GM12878 (cell line): Measurements from ENCODE around the gene TOX2. TPM values are rescaled to one million over a fixed set of nuclear protein-coding genes. Genes with fewer than 3 reads are reported as not detected.

ENCODE experiments used
- ATAC-seq: fragments of 200-7000 bp; cut with Tn5 transposase; 3 replicates; pipeline ENCODE4 v1.9.1; 2020; ENCODE audit warnings: mild to moderate bottlenecking, moderate library complexity
- BruUV-seq: library from RNA; stranded (reverse); fragments of 400-500 nt; replicated peaks from 2 replicates; lab custom pipeline; 2021; lab: Mats Ljungman, UMichigan
- CTCF ChIA-PET: fragments of 300-600 bp; sonication (Branson Sonifier 250); formaldehyde crosslinking; extraction: SDS; loops from one replicate; lab custom pipeline; 2021; ENCODE audit warnings: inconsistent platforms; lab: Yijun Ruan, JAX
- POLR2A ChIA-PET: fragments of 350-600 bp; formaldehyde crosslinking; extraction: SDS; loops from one replicate; lab custom pipeline; 2021; ENCODE audit warnings: inconsistent platforms; lab: Charles Lee
- RAD21 ChIA-PET: fragments of 300-600 bp; sonication (Branson Sonifier 250); formaldehyde crosslinking; loops from one replicate; lab custom pipeline; 2023; ENCODE audit warnings: antibody characterized with exemption; ENCODE audit not compliant: unreplicated experiment; lab: Charles Lee
- SMC1A ChIA-PET: fragments of 300-600 bp; sonication (Branson Sonifier 250); formaldehyde crosslinking; loops from one replicate; lab custom pipeline; 2023; ENCODE audit not compliant: unreplicated experiment, uncharacterized antibody; lab: Charles Lee
- DNase-seq: peaks from one replicate; pipeline ENCODE4 v3.0.0-alpha.2; 2011; ENCODE audit warnings: low read depth, low spot score
- FAIRE-seq: peaks from 3 replicates; lab custom pipeline; 2011; peaks lifted over from hg19 to GRCh38; lab: Jason Lieb, UNC
- H2AFZ ChIP-seq: 2 replicates; pipeline ENCODE4 v1.6.0; 2011; ENCODE audit warnings: low read depth, low read length, control low read depth; ENCODE audit not compliant: control insufficient read depth
- H3K27ac ChIP-seq: 2 replicates; pipeline ENCODE4 v1.5.1; 2011; ENCODE audit warnings: control low read depth; ENCODE audit not compliant: control insufficient read depth, insufficient read depth
- H3K27me3 ChIP-seq, 2 experiments: replicated peaks in 1 of 2; 2 replicates each; pipeline versions ENCODE4 v1.6.0 to v1.6.1; 2011; ENCODE audit warnings: low read length in 1 of 2; ENCODE audit not compliant: control insufficient read depth in 2 of 2, insufficient read depth in 2 of 2
- H3K36me3 ChIP-seq, 2 experiments: 2 replicates each; pipeline ENCODE4 v1.5.1; 2011; ENCODE audit warnings: low read length in 1 of 2; ENCODE audit not compliant: control insufficient read depth in 2 of 2, insufficient read depth in 2 of 2
- H3K4me1 ChIP-seq: 2 replicates; pipeline ENCODE4 v1.6.1; 2011; ENCODE audit warnings: mild to moderate bottlenecking, low read length, moderate library complexity, mixed read lengths; ENCODE audit not compliant: control insufficient read depth, insufficient read depth
- H3K4me2 ChIP-seq: 2 replicates; pipeline ENCODE4 v1.6.0; 2011; ENCODE audit warnings: control low read depth; ENCODE audit not compliant: control insufficient read depth, insufficient read depth
- H3K4me3 ChIP-seq: fragments of 200-600 bp; sonication (generic); 2 replicates; pipeline ENCODE4 v1.5.1; 2016
- H3K79me2 ChIP-seq: 2 replicates; pipeline ENCODE4 v1.6.0; 2011; ENCODE audit warnings: low read length; ENCODE audit not compliant: control insufficient read depth, insufficient read depth
- H3K9ac ChIP-seq: 2 replicates; pipeline ENCODE4 v1.8.0; 2011; ENCODE audit warnings: low read length, control low read depth, mixed read lengths; ENCODE audit not compliant: control insufficient read depth, insufficient read depth
- H3K9me3 ChIP-seq: replicated peaks from 3 replicates; pipeline ENCODE4 v1.5.1; 2011; ENCODE audit warnings: mild to moderate bottlenecking, low read length; ENCODE audit not compliant: control insufficient read depth, insufficient read depth
- H4K20me1 ChIP-seq: 2 replicates; pipeline ENCODE4 v1.6.0; 2011; ENCODE audit not compliant: control insufficient read depth, insufficient read depth
- BHLHE40 ChIP-seq, 2 experiments: fragments of 450-650 bp in 1 of 2; IDR thresholded peaks; 2 replicates each; pipeline ENCODE4 v1.6.1; 2011 to 2017; ENCODE audit warnings: low read depth in 2 of 2, borderline replicate concordance in 1 of 2, improper control_type of control experiment in 1 of 2, low read length in 1 of 2, mild to moderate bottlenecking in 1 of 2
- EP300 ChIP-seq, 2 experiments: fragments of 150-350 bp in 1 of 2; IDR thresholded peaks; 2 replicates each; pipeline ENCODE4 v1.6.1; 2011 to 2012; ENCODE audit warnings: low read depth in 2 of 2, low read length in 2 of 2, borderline replicate concordance in 1 of 2, improper control_type of control experiment in 1 of 2, inconsistent platforms in 1 of 2; ENCODE audit not compliant: control insufficient read depth in 1 of 2
- ETV6 ChIP-seq, 2 experiments: fragments of 450-650 bp in 1 of 2; IDR thresholded peaks in 1 of 2; conservative IDR thresholded peaks in 1 of 2; 2 replicates each; pipeline ENCODE4 v1.6.1; 2014; ENCODE audit warnings: antibody characterized with exemption in 1 of 2, borderline replicate concordance in 1 of 2, low read depth in 1 of 2, mild to moderate bottlenecking in 1 of 2, moderate library complexity in 1 of 2
- FOXK2 ChIP-seq: fragments of 450-650 bp; IDR thresholded peaks from 2 replicates; pipeline ENCODE4 v1.6.1; 2017; ENCODE audit warnings: mild to moderate bottlenecking, moderate library complexity
- GATAD2B ChIP-seq: fragments of 450-650 bp; conservative IDR thresholded peaks from 2 replicates; pipeline ENCODE4 v1.6.1; 2017; ENCODE audit warnings: low read depth, mild to moderate bottlenecking, moderate library complexity
- HDGF ChIP-seq: fragments of 450-650 bp; IDR thresholded peaks from 2 replicates; pipeline ENCODE4 v1.6.1; 2016; ENCODE audit warnings: antibody characterized with exemption
- LARP7 ChIP-seq: fragments of 450-650 bp; IDR thresholded peaks from 2 replicates; pipeline ENCODE4 v1.6.1; 2017; ENCODE audit warnings: mild to moderate bottlenecking
- MAX ChIP-seq: IDR thresholded peaks from 2 replicates; pipeline ENCODE4 v1.6.1; 2012; ENCODE audit warnings: low read depth, low read length, improper control_type of control experiment
- NR2C1 ChIP-seq: fragments of 450-650 bp; IDR thresholded peaks from 2 replicates; pipeline ENCODE4 v1.6.1; 2017; ENCODE audit warnings: antibody characterized with exemption, mild to moderate bottlenecking, moderate library complexity
- NR2F1 ChIP-seq: fragments of 450-650 bp; conservative IDR thresholded peaks from 2 replicates; pipeline ENCODE4 v1.6.1; 2017; ENCODE audit warnings: mild to moderate bottlenecking
- POLR2A ChIP-seq: IDR thresholded peaks from 2 replicates; pipeline ENCODE4 v1.6.1; 2011; ENCODE audit warnings: low read depth, mild to moderate bottlenecking, low read length
- RAD21 ChIP-seq: IDR thresholded peaks from 2 replicates; pipeline ENCODE4 v1.6.1; 2011; ENCODE audit warnings: mild to moderate bottlenecking, low read depth, low read length, moderate library complexity; ENCODE audit not compliant: insufficient read depth
- SKIL ChIP-seq: fragments of 450-650 bp; IDR thresholded peaks from 2 replicates; pipeline ENCODE4 v1.6.1; 2017; ENCODE audit warnings: mild to moderate bottlenecking, low read depth, inconsistent platforms; ENCODE audit not compliant: poor library complexity, severe bottlenecking
- SP1 ChIP-seq: IDR thresholded peaks from one replicate; pipeline ENCODE4 v1.6.1; 2011; ENCODE audit warnings: low read depth, low read length
- ZNF687 ChIP-seq: fragments of 450-650 bp; IDR thresholded peaks from 2 replicates; pipeline ENCODE4 v1.6.1; 2017; ENCODE audit warnings: mild to moderate bottlenecking, moderate library complexity
- WGBS: methylation state at CpG from one replicate; pipeline ENCODE4 v1.1.6; 2016; ENCODE audit warnings: low lambda C conversion rate; ENCODE audit not compliant: insufficient replicate concordance, insufficient coverage; ENCODE audit errors: missing lambda C conversion rate; 5-methylcytosine and 5-hydroxymethylcytosine counted together
- in situ Hi-C: fragments of 300-500 bp; cut with MboI; formaldehyde crosslinking; loops from 9 replicates; pipeline ENCODE4 v1.14.3; 2018; ENCODE audit warnings: mixed read lengths
- intact Hi-C: fragments of 100-400 bp; cut with micrococcal nuclease; formaldehyde crosslinking; loops from one replicate; pipeline ENCODE4 v1.14.2; 2022; ENCODE audit not compliant: unreplicated experiment
- polyA plus RNA-seq, 11 experiments: library from polyadenylated mRNA; depleted of rRNA in 4 of 11; unstranded in 6 of 11; stranded (reverse) in 5 of 11; fragments of >200 nt; fragmentation: Nextera tagmentation in 4 of 11; fragmentation: Illumina TruSeq in 1 of 11; extraction: Ambion mirVana in 4 of 11; extraction: Trizol in 1 of 11; gene quantifications; 1 replicate in 1 of 11; 2 replicates in 10 of 11; pipeline versions ENCODE4 v1.2.1 to v1.2.3, GENCODE V29; 2011 to 2016; ENCODE audit warnings: inconsistent platforms in 2 of 11, missing spikeins in 2 of 11, low read depth in 1 of 11
- total RNA-seq, 4 experiments: library from RNA; depleted of rRNA in 3 of 4; stranded (reverse); fragments of >200 nt in 3 of 4; fragmentation: Illumina TruSeq in 1 of 4; extraction: Trizol in 1 of 4; gene quantifications; 2 replicates each; pipeline versions ENCODE4 v1.2.1 to v1.2.3, GENCODE V29; 2013 to 2021

Gene TOX2
- total and polyA plus RNA-seq, 10 of the 15 experiments (the other 5 are each of a cell fraction or from before 2014, with no cell fraction given), result 2.6 to 40.5 (median 7.9) TPM

- POLR2A ChIA-PET, result interaction anchor here (0.9 to 1.0 kb wide), 2 partner anchors 41 to 108 kb away, joined by 3 read pairs; no protein-coding TSS in a partner anchor
- TF ChIP-seq ZNF687 (no peak), HDGF (0 out of 2 replicates have a peak, but pooled peaks have one; percentile 21), GATAD2B (no peak; the same call in 1 of the 2 replicates), NR2F1 (peak; percentile 72), ETV6 (conservative IDR thresholded peaks at IDR 0.05 in 1 of 2, IDR thresholded peaks at IDR 0.05 in 1 of 2; ENCODE audit: borderline replicate concordance in 1 of 2, low read depth in 1 of 2) (peak in 1 of 2 experiments; percentile 59; a peak in 2 of 4 replicates), BHLHE40 (IDR thresholded peaks at IDR 0.05; ENCODE audit: borderline replicate concordance in 1 of 2, low read depth in 2 of 2, low read length in 1 of 2) (peak in 1 of 2 experiments; percentile 46; a peak in 1 of 4 replicates), RAD21 (no peak), LARP7 (0 out of 2 replicates have a peak, but pooled peaks have one; percentile 25), EP300 (IDR thresholded peaks at IDR 0.05; ENCODE audit: borderline replicate concordance in 1 of 2, control insufficient read depth in 1 of 2, low read depth in 2 of 2, low read length in 2 of 2) (peak; percentile 56 to 58; a peak in 1 of 4 replicates), NR2C1 (no peak), MAX (no peak), SP1 (peak; percentile 21), FOXK2 (no peak), POLR2A (no peak), SKIL (peak; percentile 22)
Observed at GRCh38 chr20:44028868-44029847, 114.5 kb downstream of the TOX2 start.

More at GRCh38 chr20:44028868-44029847, 114.5 kb downstream of the TOX2 start:
- ATAC-seq, result peak; percentile 96
- Histone ChIP-seq H3K9ac (no peak overlapping the region), H3K4me2 (peak overlapping the region; percentile 65), H2AFZ (no peak overlapping the region), H3K79me2 (no peaks in the 10 kb centered on the region), H3K4me3 (no peak overlapping the region), H3K27ac (peak overlapping the region; percentile 35; the same call in 1 of the 2 replicates), H3K9me3 (no peaks in the 10 kb centered on the region; the same call in 2 of the 3 replicates), H4K20me1 (no peaks in the 10 kb centered on the region), H3K27me3 (no peaks in the 10 kb centered on the region), H3K36me3 (no peaks in the 10 kb centered on the region), H3K4me1 (peaks cover 21% of the 10 kb centered on the region)
- CTCF ChIA-PET, result interaction anchor here (1.1 to 2.0 kb wide), 7 partner anchors 10 to 279 kb away, joined by 3 to 9 read pairs (median 4); no protein-coding TSS in a partner anchor
- intact Hi-C loops, result loop anchor here (1.0 kb wide), 1 partner anchor 40 kb away; no protein-coding TSS in a partner anchor
- peak; percentile 93 for FAIRE-seq
- SMC1A ChIA-PET, result interaction anchor here (0.6 to 4.0 kb wide), 18 partner anchors 10 to 279 kb away, joined by 3 to 17 read pairs (median 4); no protein-coding TSS in a partner anchor
- peak; percentile 66 for DNase-seq
- in situ Hi-C loops, result no loop called here
- no TSS peak for BruUV-seq
- 35% methylated on average over 14 of the region's 14 CpGs for WGBS
- RAD21 ChIA-PET, result interaction anchor here (0.8 to 2.0 kb wide), 14 partner anchors 11 to 292 kb away, joined by 3 to 14 read pairs (median 4); no protein-coding TSS in a partner anchor
